HT-29 (cell line): ENCODE measurements around the gene FBXL7. TPM values are rescaled to one million over a fixed set of nuclear protein-coding genes. Genes with fewer than 3 reads are reported as not detected.

Experiments used
- DNase-seq: peaks from one replicate; pipeline ENCODE4 v3.0.0-alpha.2; 2015; ENCODE audit warnings: low spot score
- small RNA-seq: library from RNA; depleted of rRNA; stranded (forward); fragments of <200 nt; gene quantifications from one replicate; pipeline ENCODE3, GENCODE V24; 2014
- total RNA-seq: library from RNA; depleted of rRNA; stranded (reverse); fragments of >200 nt; shearing (Covaris generic); gene quantifications from 2 replicates; pipeline ENCODE4 v1.2.3, GENCODE V29; 2014

The FBXL7 gene
- total RNA-seq, 1 experiment from 2014 or later: not detected

DNA sequence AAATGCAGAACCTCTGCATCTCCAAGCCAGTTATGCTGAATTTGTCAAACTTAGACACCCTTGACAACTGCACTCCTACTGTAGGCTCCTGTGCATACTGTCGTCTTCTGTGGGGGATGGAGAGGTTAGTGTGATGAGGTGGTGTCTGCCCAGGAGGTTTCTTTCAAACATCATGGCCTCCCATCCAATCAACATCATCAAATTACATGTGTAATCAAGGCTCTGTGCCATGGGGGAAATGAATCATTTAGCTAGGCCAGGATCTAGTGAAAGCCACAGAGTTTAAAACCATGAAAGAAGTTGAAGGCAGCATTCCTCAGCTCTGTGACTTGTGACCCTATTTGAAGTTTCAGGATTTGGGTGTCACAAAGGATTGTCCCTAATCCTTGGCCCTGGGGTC lies 439.0 kb downstream of the FBXL7 start:
- no peak for DNase-seq

DNA sequence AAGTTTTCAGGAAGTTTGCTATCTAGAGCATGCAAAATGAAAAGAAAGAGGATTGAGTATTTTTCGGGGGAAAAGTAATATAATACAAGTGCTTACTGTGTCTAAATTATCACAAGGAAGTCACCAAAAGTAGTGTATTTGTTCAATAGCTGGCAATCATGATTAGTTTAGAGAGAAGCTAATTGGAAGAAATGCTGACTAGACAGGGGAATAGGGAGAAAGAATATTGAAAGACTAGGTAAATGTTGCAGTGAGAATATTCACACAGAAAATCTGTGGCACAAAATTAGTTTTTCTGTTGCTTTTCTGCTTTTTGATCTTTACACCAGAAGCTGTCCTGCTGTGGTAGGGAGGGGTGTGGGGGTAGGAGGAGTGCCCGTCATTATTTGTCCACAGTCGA lies 440.9 kb downstream of the FBXL7 start:
- no peak for DNase-seq

DNA sequence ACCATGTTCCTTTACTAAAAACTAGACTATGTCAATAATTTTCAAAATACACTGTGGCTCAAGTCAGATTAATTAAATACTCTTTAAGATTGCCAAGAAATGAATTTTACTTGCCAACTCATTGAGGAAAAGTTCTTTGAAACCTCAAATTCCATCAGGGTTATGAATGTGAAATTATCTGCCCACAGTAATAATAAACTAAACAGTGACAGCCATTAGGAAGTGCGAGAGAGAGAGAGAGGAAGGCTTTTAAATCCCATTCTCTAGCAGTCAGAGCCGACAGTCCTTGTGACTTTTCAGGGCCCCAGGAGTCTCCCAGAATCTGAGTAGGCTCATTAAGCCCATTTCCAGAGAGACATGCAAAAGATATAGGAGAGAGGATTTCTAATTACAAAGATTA lies 443.5 kb downstream of the FBXL7 start:
- DNase-seq: no peak

DNA sequence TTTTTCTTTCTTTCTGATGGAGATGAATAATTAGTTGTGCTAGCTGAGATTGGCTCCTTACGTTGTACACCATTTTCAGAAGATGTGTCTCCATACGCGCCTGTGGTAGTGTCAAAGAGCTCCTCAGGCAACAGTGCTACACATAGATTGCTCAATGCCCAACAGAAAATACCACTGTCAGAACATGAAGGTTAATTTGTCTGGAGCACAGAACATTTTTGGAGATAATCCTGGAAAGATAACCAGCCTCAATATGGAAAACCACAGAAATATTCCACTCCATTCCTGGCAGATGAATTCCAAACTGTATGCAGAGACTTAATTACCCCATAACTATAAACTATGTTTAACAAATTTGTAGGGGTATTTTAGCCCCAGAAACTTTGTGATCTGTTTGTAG lies 446.0 kb downstream of the FBXL7 start:
- DNase-seq: no peak

DNA sequence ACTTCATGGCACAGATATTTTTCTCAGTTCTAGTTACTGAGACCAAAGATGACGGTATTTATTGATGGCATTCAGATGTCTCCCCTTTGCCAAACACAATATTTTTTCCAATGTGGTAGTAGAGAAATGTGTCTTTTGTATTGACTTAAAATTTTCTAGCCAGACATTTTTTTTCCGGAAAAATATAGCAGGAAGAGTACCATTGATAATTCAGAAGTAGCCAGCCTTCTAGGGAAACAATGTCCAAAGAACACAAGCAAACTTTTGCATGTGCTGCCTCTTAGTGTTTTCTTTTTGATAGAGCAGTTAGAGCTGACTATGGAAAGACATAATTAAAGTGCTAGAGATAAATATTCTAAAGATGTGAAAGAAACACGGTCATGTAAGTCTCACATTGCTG lies 448.2 kb downstream of the FBXL7 start:
- no peak for DNase-seq

DNA sequence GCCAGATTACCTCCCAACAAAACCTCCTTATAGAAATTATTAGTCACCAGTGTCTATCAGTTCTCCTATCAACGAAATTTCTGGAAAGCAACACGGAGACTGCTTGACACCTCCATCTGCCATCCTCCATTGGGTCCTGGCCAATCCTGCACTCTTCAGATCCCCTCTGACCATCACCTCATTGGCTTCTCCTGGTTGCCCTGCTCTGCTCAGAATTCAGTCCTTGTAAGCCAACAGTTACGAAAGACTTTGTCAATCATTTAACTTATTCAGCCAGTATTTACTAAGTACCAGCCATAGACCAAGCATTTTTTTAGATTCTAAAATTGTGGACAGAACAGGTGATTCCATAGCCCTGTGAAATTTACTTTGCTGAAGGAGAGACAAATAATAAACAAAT lies 451.1 kb downstream of the FBXL7 start:
- no peak for DNase-seq

DNA sequence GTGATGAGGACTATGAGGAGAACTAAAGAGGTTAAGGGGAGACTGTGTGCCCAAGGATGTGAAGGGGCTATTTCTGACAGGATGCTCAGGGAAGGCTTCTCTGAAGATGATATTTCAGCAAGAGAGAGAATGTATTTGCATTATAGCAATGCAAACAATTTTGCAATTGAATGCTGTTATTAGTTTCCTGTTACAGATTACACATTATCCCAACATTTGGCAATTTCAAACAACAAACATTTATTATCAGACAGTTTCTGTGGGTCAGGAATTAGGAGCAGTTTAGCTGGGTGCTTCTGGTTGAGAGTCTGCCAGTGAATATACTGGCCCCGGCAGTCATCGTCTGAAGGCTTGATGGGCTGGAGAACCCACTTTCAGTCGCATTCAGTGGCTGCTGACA lies 451.6 kb downstream of the FBXL7 start:
- no peak for DNase-seq

DNA sequence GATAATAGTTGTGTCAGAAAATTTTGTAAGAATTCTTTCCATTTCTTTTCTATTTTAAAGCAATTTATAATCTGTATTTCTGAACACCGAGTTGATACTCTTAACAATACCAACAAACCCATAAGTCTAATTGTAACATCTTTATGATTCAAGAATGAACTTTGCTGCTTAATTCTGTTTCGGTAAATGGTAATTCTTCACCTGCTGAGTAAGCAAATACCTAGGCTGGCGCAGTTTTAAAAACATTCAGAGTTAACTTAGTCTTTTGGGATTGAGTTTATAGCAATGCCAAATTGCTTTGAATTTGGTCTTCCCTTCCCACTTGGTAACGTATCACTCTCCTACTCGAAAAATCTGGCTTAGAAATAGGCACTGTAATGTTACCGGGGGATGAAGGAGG lies 456.6 kb downstream of the FBXL7 start:
- no peak for DNase-seq

DNA sequence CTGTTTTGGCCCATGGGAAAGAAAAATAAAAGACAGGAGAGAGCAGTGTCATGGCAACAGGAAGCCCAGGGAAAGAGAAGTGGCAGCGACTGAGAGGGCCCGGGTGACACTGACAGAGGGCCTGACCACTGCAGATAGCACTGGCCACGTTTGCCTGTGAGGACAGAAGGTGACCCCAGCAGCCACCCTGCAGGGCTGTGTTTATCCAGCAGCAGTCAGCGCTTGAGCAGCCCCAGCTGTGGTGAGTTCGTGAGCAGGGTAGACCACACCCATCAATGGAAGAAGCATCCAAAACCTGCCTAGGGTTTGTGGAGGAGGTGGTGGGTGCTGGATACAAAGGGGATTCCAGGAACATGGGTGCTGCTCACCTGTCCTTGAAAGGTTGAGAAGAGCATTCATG lies 457.1 kb downstream of the FBXL7 start:
- no peak for DNase-seq

DNA sequence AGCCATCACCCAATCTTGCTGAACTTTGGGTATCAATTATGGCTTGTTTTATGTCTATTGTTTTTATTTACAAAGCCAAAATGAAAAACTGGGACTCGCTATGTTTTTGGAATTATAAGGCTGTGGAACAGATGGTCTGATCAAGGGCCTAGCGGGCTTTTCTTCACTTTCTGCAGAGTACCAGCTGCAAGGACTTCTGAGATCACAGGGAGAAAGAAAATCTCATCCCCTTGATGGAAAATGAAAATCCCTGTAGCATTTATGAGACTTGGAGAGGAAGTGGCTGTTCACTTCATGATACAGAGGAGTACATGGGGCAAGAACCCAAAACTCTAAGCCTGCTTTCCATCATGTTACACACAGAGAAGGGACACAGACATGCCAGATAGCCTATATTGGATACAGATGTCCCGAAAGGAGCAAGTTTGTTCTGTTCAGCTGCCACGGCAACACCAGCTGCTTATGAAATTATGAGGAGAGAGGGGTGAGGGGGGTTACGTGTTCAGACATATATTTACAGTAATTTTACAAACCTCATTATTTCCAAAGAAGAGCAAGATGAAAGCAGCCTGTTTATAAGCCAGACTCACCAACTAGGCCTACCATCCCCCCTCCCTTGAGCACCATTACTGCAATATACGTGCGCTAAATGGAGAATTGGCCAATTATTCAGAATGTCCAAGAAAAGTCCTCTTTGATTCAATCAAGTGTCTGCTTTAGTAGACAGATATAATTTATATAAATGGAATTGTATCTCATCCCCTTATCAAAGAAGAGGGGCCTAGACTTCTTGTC lies 459.6 kb downstream of the FBXL7 start:
- no peak for DNase-seq

DNA sequence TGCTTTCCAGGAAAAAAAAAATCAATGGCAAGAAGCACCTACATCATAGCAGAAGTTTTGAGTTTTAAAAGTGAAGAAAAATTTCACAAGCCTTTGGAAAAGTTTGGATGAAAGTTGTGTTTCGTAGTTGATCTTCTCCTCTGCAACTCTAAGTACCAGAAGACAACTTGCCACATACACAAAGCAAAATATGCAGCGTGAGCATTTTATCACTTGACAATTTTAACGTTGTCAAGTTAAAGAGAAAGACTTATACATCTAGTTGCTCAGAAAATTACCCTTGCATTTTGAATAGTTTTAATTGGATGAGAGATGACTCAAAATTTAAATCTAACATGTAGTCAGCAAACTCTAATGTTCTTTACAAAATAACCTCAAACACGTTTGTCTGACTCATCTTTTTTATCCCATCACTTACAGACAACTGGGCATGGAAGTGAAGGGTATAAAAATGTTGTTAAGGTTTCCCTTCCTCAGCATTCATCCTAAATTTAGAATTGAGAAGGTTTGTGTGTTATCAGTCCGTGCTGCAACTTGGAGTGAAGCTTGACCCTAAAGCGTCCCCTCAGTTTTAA lies 466.2 kb downstream of the FBXL7 start:
- DNase-seq: no peak

DNA sequence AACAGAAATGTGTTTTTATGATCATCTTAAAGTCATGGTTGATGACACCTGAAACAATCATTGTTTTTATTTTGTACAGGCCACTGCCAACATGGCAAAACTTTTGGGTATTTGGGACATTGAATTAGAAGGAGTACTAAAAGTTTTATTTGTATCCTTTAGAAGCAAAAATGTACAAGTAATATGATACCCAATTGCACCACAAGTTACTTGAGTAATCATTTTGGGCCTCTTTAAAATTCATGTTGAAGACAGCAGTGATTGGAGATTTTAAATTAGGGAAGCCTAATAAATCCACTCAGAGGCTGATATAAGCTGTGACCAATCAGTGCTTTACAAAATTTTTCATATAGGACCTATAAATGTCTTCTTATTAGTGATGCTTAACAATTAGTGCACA lies 466.7 kb downstream of the FBXL7 start:
- DNase-seq: no peak

DNA sequence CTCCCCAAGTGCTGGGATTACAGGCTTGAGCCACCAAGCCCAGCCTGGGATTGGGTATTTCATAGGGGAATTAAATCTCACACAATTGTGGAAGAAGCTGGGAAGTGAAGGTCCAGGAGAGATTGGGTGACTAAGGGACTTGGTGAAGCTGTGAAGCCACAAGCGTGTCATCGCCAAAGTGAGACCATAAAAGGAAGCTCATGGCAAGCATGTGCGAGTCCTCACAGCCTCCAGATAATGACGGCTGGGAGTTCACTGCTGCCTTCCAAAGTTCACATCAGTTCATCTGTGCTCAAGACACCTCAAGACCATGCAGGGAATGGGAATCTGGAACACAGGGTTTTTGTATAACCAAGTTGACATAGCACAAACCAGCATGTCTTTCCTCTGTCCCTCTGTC lies 469.0 kb downstream of the FBXL7 start:
- no peak for DNase-seq

DNA sequence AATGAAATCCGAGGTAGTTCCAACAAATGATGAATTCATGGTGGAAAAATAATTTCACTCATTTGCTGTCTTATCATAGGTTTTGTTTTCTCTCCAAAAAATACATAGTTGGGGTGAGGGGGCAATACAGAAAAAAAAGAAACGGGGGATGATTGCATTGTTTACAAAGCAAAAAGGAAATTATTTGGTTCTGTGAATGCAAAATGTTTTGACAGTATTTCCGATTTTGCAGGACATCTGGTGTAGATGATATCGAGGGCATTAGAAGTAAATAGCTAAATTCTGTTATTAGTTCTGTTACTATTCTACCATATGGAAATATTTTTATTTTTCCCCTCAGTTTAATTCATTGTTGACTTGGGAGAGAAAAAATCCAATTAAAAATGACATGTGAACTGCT lies 477.9 kb downstream of the FBXL7 start:
- DNase-seq: no peak

DNA sequence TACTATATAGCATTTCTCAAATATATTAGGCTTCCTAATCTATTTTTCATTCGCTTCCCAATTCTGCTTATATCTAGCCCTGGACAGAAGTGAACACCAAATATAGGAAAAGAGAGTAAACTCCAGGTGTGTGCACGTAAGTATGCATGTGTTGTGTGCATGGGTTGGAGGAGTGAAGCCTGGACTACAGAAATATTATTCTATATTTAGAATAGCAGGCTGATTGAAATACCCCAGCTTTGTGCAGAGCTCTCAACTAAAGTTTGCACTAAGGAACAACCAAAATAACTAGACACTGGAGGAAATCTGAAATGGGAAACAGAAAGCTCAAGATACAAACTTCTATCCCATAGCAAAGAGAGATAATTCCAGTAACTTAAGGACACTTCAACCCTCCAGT lies 480.9 kb downstream of the FBXL7 start:
- no peak for DNase-seq

DNA sequence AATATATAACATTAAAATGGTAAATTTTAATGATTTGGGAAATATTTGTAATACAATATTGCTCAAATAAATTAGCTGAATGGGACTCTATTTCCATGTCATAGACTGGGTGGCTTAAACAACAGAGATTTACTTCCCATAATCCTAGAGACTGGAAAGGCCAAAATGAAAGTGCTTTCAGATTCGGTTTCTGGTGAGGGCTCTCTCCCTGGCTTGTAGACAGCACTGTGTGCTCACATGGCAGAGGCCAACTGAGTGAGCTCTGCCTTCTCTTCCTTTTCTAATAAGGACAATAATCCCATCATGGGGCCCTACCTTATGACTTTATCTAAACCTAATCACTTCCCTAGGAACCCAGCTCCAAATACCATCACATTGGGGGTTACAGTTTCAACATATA lies 483.4 kb downstream of the FBXL7 start:
- no peak for DNase-seq

Small RNAs within 50 kb of the gene (small RNA-seq; reads per million reads assigned to genes)
- gene MIR887: not detected
